HG03342 (cell line): ENCODE results near the gene RGL1.

ENCODE experiments used
- ATAC-seq: cut with Tn5 transposase; IDR thresholded peaks from one replicate; pipeline ENCODE4 v1.9.1; 2021; ENCODE audit warnings: mild to moderate bottlenecking, moderate library complexity; ENCODE audit not compliant: unreplicated experiment

RGL1 gene

GRCh38 chr1:183910845-183911244 is 105.9 kb downstream of the RGL1 start:
- ATAC-seq: no peak

- ATAC-seq: peak; percentile 77
These were observed 106.4 kb downstream of the RGL1 start for GRCh38 chr1:183911285-183911684.

GRCh38 chr1:183912265-183912886 is 107.5 kb downstream of the RGL1 start:
- peak; percentile 53 for ATAC-seq

- no peak for ATAC-seq
These were observed 108.7 kb downstream of the RGL1 start for GRCh38 chr1:183913567-183913993.

- no peak for ATAC-seq
These were observed 109.4 kb downstream of the RGL1 start for GRCh38 chr1:183914276-183914675.

- ATAC-seq: no peak
These were observed 110.0 kb downstream of the RGL1 start for GRCh38 chr1:183914891-183915290.

GRCh38 chr1:183915625-183916510 is 110.9 kb downstream of the RGL1 start:
- ATAC-seq: peak; percentile 40

GRCh38 chr1:183916574-183916973 is 111.7 kb downstream of the RGL1 start:
- no peak for ATAC-seq

GRCh38 chr1:183918589-183918988 is 113.7 kb downstream of the RGL1 start:
- ATAC-seq: no peak

GRCh38 chr1:183920651-183921050 is 115.7 kb downstream of the RGL1 start:
- no peak for ATAC-seq

- ATAC-seq: no peak
These were observed 117.3 kb downstream of the RGL1 start for GRCh38 chr1:183922197-183922596.

- no peak for ATAC-seq
These were observed 121.0 kb downstream of the RGL1 start for GRCh38 chr1:183925947-183926346.

GRCh38 chr1:183926983-183927382 is 122.1 kb downstream of the RGL1 start:
- no peak for ATAC-seq

- ATAC-seq: no peak
These were observed 126.8 kb downstream of the RGL1 start for GRCh38 chr1:183931646-183932271.

- ATAC-seq: no peak
These were observed 127.5 kb downstream of the RGL1 start for GRCh38 chr1:183932412-183932811.

- no peak for ATAC-seq
These were observed 128.7 kb downstream of the RGL1 start for GRCh38 chr1:183933528-183934179.

GRCh38 chr1:183934314-183934713 is 129.4 kb downstream of the RGL1 start:
- no peak for ATAC-seq

- no peak for ATAC-seq
These were observed 131.1 kb downstream of the RGL1 start for GRCh38 chr1:183936009-183936408.

GRCh38 chr1:183936791-183937190 is 131.9 kb downstream of the RGL1 start:
- no peak for ATAC-seq

GRCh38 chr1:183937611-183938010 is 132.7 kb downstream of the RGL1 start:
- ATAC-seq: no peak

- ATAC-seq: no peak
These were observed 136.1 kb downstream of the RGL1 start for GRCh38 chr1:183941001-183941400.
